HepG2 (cell line): ENCODE measurements around the gene PRUNE1. TPM values are rescaled to one million over a fixed set of nuclear protein-coding genes. Genes with fewer than 3 reads are reported as not detected.

Source experiments
- CHD4 ChIP-seq: fragments of 200-600 bp; sonication (generic); IDR thresholded peaks from 2 replicates; pipeline ENCODE4 v1.7.0; 2017; ENCODE audit warnings: mild to moderate bottlenecking, low read length, borderline replicate concordance
- MXD4 ChIP-seq: IDR thresholded peaks from 2 replicates; pipeline ENCODE4 v1.6.1; 2016; ENCODE audit warnings: mild to moderate bottlenecking, missing biosample characterization, missing genetic modification reagents
- RARG ChIP-seq: sonication (generic); formaldehyde crosslinking; IDR thresholded peaks from 2 replicates; pipeline ENCODE4 v1.4.0; 2020; ENCODE audit warnings: low read depth, mild to moderate bottlenecking, missing genetic modification reagents
- TGIF2 ChIP-seq: IDR thresholded peaks from 2 replicates; pipeline ENCODE4 v1.6.1; 2016; ENCODE audit warnings: control low read depth, missing compliant biosample characterization
- ZFYVE20 ChIP-seq: sonication (generic); formaldehyde crosslinking; IDR thresholded peaks from 2 replicates; pipeline ENCODE4 v1.8.0; 2023; ENCODE audit warnings: low read depth, mild to moderate bottlenecking, moderate library complexity, missing genetic modification reagents, borderline replicate concordance
- ZNF619 ChIP-seq: sonication (generic); formaldehyde crosslinking; IDR thresholded peaks from 2 replicates; pipeline ENCODE4 v1.4.0; 2020; ENCODE audit warnings: mild to moderate bottlenecking, missing genetic modification reagents
- polyA plus RNA-seq, 8 experiments: library from polyadenylated mRNA; depleted of rRNA in 3 of 8; stranded (reverse) in 7 of 8; unstranded in 1 of 8; fragments of >200 nt; fragmentation: Illumina TruSeq in 4 of 8; extraction: Trizol in 4 of 8; gene quantifications; 2 replicates each; pipeline versions ENCODE4 v1.2.1 to v1.2.3, GENCODE V29; 2011 to 2016; ENCODE audit warnings: low read depth in 4 of 8, missing spikeins in 1 of 8, mixed read lengths in 1 of 8; ENCODE audit not compliant: insufficient read depth in 1 of 8
- total RNA-seq, 5 experiments: library from RNA; depleted of rRNA; stranded (reverse); fragments of >200 nt; fragmentation: Illumina TruSeq; extraction: Trizol; gene quantifications; 2 replicates each; pipeline ENCODE4 v1.2.3, GENCODE V29; 2016; ENCODE audit warnings: low read depth in 1 of 5
- TF ChIP-seq, protein P1 (sequence below): sonication (generic); formaldehyde crosslinking; IDR thresholded peaks from 2 replicates; pipeline ENCODE4 v1.9.0; 2021; ENCODE audit warnings: missing genetic modification reagents, mild to moderate bottlenecking, borderline replicate concordance
- TF ChIP-seq, protein P2 (sequence below): sonication (generic); formaldehyde crosslinking; IDR thresholded peaks from 2 replicates; pipeline ENCODE4 v1.5.0; 2020; ENCODE audit warnings: mild to moderate bottlenecking, missing genetic modification reagents, moderate library complexity
- TF ChIP-seq, protein P3 (sequence below): sonication (generic); formaldehyde crosslinking; IDR thresholded peaks from 2 replicates; pipeline ENCODE4 v1.9.0; 2022; ENCODE audit warnings: low read depth, missing genetic modification reagents
- TF ChIP-seq, protein P4 (sequence below), 2 experiments: sonication (generic) in 1 of 2; formaldehyde crosslinking in 1 of 2; IDR thresholded peaks; 2 replicates each; pipeline versions ENCODE4 v1.4.0 to v1.6.1; 2018 to 2020; ENCODE audit warnings: missing genetic modification reagents in 2 of 2, borderline replicate concordance in 1 of 2, low read depth in 1 of 2, mild to moderate bottlenecking in 1 of 2, missing biosample characterization in 1 of 2

PRUNE1 gene
- total and polyA plus RNA-seq, 2 of the 13 experiments (the other 11 are each of a cell fraction or from before 2014, with no cell fraction given), result 19.0 to 31.9 TPM

DNA sequence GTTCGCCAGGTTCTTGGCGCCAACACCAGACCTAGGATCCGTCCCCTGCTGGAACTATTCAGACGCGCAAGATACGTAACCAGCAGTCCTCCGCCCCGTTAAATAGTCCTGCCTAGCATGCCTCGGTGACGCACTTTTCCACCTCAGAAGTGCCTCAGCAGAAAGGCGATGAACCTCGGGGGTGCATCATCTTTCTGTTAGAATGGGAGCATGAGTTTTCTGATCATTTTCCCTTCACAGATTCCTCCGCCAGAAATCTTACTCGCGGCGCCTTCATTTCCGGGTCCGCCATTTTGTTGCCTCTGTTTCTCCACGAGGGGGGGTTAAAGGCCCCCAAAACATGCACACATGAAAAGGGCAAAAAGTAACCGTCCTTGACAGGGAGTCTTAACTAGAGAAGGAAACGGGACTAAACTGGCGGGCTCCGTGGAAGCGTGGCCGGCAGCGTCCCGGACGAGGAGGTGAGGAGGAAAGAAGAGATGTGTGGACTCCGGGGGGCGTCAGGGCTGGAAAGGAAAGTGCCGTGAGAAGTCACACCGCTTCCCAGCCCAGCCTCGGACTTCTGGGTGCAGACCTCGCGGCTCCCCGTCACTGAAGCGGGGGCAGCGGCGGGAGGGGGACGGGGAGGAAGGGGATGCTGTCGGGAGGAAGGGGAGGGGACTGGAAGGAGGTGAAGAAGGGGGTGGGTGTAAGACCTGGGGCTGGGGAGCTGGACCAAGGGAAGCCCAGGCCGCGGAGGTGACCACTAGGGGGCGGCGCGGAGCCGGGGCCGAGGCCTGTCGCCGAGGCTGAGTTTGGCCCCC lies 62.4 kb downstream of the PRUNE1 start, which contains the start of gene GABPB2 (continued):
- TF ChIP-seq ZFYVE20 (CRISPR knock-in tag) (no peak), CHD4 (no peak), MXD4 (no peak), TGIF2 (no peak), RARG (CRISPR knock-in tag) (no peak), ZNF619 (CRISPR knock-in tag) (no peak)
- TF ChIP-seq, protein P1, sequence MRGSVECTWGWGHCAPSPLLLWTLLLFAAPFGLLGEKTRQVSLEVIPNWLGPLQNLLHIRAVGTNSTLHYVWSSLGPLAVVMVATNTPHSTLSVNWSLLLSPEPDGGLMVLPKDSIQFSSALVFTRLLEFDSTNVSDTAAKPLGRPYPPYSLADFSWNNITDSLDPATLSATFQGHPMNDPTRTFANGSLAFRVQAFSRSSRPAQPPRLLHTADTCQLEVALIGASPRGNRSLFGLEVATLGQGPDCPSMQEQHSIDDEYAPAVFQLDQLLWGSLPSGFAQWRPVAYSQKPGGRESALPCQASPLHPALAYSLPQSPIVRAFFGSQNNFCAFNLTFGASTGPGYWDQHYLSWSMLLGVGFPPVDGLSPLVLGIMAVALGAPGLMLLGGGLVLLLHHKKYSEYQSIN (CRISPR knock-in tag), result no peak
- TF ChIP-seq, protein P2, sequence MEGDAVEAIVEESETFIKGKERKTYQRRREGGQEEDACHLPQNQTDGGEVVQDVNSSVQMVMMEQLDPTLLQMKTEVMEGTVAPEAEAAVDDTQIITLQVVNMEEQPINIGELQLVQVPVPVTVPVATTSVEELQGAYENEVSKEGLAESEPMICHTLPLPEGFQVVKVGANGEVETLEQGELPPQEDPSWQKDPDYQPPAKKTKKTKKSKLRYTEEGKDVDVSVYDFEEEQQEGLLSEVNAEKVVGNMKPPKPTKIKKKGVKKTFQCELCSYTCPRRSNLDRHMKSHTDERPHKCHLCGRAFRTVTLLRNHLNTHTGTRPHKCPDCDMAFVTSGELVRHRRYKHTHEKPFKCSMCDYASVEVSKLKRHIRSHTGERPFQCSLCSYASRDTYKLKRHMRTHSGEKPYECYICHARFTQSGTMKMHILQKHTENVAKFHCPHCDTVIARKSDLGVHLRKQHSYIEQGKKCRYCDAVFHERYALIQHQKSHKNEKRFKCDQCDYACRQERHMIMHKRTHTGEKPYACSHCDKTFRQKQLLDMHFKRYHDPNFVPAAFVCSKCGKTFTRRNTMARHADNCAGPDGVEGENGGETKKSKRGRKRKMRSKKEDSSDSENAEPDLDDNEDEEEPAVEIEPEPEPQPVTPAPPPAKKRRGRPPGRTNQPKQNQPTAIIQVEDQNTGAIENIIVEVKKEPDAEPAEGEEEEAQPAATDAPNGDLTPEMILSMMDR (CRISPR knock-in tag), result peak; percentile 67
- TF ChIP-seq, protein P3, sequence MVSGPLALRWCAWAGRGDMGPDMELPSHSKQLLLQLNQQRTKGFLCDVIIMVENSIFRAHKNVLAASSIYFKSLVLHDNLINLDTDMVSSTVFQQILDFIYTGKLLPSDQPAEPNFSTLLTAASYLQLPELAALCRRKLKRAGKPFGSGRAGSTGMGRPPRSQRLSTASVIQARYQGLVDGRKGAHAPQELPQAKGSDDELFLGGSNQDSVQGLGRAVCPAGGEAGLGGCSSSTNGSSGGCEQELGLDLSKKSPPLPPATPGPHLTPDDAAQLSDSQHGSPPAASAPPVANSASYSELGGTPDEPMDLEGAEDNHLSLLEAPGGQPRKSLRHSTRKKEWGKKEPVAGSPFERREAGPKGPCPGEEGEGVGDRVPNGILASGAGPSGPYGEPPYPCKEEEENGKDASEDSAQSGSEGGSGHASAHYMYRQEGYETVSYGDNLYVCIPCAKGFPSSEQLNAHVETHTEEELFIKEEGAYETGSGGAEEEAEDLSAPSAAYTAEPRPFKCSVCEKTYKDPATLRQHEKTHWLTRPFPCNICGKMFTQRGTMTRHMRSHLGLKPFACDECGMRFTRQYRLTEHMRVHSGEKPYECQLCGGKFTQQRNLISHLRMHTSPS (CRISPR knock-in tag), result no peak
- TF ChIP-seq, protein P4, sequence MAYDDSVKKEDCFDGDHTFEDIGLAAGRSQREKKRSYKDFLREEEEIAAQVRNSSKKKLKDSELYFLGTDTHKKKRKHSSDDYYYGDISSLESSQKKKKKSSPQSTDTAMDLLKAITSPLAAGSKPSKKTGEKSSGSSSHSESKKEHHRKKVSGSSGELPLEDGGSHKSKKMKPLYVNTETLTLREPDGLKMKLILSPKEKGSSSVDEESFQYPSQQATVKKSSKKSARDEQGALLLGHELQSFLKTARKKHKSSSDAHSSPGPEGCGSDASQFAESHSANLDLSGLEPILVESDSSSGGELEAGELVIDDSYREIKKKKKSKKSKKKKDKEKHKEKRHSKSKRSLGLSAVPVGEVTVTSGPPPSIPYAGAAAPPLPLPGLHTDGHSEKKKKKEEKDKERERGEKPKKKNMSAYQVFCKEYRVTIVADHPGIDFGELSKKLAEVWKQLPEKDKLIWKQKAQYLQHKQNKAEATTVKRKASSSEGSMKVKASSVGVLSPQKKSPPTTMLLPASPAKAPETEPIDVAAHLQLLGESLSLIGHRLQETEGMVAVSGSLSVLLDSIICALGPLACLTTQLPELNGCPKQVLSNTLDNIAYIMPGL (CRISPR knock-in tag; IDR thresholded peaks at IDR 0.05; ENCODE audit: borderline replicate concordance in 1 of 2, low read depth in 1 of 2), result 0 out of 4 replicates have a peak, but pooled peaks of 1 of the 2 experiments have one; percentile 42
- TF ChIP-seq, all 625 proteins: peak for 8
